GM19372 (cell line): ENCODE measurements around the gene MAML3.

Source experiments
- ATAC-seq: cut with Tn5 transposase; IDR thresholded peaks from one replicate; pipeline ENCODE4 v1.9.1; 2021; ENCODE audit warnings: mild to moderate bottlenecking, low read depth, moderate library complexity; ENCODE audit not compliant: unreplicated experiment

The MAML3 gene

GRCh38 chr4:140018931-140019618, 134.9 kb downstream of the MAML3 start:
- ATAC-seq = no peak

DNA sequence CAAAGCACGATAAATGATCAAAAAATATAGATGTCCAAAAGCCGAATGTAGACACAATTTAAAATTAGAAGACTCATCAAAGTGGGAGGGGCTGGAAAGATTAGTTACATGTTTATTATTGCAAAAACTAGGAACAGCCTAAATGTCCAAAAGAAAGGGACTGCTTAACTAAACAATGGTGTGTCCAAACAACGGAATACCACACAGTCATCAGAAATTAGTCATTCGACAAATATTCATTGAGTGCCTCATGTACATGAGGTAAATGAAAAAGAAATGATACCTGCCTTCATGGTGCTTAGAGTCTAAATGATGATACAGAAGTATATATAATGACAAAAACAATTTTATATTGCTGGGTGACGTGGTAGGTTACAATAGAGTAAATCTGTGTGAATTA, 139.7 kb downstream of the MAML3 start:
- no peak for ATAC-seq

GRCh38 chr4:140012688-140013486, 141.1 kb downstream of the MAML3 start:
- peak; percentile 80 for ATAC-seq

DNA sequence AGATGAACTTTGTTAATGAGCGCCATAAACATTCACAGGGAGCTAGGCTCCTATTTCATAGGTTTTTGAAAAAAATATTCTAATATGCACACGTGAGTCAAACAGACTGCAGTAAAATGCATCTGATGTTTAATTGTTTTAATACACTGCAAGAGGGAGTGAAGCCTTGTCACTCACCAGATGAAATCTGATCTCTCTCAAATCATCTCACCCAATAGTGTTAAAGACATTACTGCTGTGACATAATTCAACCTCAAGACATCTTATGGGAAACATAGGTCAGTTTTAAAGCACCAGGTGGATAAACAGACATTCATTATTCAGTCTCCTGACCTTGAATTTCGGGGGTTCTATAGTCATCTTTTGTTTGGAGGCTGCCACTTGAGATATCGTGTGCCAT, 148.3 kb downstream of the MAML3 start:
- ATAC-seq = no peak

- ATAC-seq = no peak
These were observed 148.9 kb downstream of the MAML3 start for GRCh38 chr4:140004922-140005627.

- no peak for ATAC-seq
These were observed 149.5 kb downstream of the MAML3 start for GRCh38 chr4:140004549-140004895.

- no peak for ATAC-seq
These were observed 150.0 kb downstream of the MAML3 start for GRCh38 chr4:140003876-140004548.

GRCh38 chr4:140000232-140000631, 153.8 kb downstream of the MAML3 start:
- no peak for ATAC-seq

GRCh38 chr4:139988863-139989765, 164.9 kb downstream of the MAML3 start:
- ATAC-seq = no peak

- no peak for ATAC-seq
These were observed 166.5 kb downstream of the MAML3 start for GRCh38 chr4:139987502-139987850.

DNA sequence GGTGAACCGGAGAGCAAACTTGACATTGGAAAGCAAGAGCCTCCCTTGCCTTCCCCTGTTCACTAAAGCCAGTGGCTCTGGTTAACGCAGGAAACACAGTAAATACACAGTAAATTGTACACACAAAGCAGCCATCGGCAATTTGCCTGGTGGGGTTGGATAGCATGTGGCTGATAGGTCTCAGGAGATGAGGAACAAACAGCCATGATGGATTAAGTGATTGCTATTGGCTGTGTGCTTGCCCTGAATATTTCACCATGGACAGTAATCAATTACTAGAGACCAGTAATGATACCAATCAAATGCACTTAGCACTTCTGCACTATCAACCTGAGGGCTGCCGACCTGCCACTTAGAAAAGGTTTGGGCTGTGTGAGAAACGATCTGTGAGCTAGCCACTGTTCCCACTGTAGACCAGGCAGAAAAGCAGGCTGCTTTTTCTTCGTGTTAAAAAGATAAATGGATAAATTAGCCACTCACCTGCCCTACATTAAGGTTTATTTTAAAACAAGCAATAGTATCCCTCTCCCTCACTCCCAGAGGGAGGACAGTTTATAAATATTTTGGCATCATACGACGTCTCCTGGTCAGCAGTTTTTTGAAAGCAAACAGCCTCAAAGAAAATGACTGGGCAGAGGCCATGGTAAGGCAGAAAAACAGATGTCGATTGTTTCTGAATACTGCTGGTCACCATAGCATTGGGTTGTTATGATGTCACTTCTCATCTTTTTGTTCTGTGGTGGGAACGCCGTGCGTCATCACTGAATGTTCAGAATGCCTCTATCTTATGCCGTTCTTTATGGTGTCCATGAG, 167.1 kb downstream of the MAML3 start:
- no peak for ATAC-seq

- ATAC-seq = no peak
These were observed 167.9 kb downstream of the MAML3 start for GRCh38 chr4:139986106-139986505.

DNA sequence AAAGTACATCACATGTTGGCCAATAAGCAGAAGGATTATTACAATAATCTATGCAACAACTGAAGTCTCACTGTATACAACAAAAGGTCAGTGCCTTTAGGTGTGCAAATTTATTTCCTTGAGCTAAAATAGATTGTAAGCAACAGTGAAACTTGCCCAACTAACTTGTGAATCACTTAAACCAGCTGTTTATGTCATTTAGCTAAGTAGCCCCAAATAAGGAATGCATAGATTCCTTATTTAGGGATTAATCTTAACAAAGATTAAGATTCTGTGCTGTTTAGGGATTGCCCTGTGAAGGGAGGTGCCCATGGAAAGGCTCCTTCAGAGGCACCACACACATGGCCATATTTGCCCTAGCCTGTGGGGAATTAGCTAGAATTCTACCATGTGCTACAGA, 168.6 kb downstream of the MAML3 start:
- no peak for ATAC-seq

GRCh38 chr4:139984471-139984870, 169.5 kb downstream of the MAML3 start:
- no peak for ATAC-seq

DNA sequence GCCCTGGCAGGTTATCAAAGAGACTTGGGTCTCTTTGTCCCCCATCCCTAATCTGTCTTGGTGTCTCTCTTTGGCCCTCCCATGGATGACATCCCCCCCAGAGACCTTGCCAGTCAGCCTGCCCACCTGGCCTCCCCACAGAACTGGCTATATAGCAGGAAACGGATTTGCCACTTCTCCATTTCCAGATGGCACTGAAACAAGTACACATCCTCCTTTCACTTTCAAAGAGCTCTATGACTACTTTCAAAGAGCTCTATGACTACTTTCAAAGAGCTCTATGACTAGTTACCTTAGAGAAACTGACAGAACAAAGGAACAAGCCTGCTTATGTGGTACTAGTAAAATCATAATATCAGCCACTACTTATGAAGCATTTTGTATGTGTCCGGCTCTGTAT, 175.3 kb downstream of the MAML3 start:
- peak; percentile 69 for ATAC-seq

DNA sequence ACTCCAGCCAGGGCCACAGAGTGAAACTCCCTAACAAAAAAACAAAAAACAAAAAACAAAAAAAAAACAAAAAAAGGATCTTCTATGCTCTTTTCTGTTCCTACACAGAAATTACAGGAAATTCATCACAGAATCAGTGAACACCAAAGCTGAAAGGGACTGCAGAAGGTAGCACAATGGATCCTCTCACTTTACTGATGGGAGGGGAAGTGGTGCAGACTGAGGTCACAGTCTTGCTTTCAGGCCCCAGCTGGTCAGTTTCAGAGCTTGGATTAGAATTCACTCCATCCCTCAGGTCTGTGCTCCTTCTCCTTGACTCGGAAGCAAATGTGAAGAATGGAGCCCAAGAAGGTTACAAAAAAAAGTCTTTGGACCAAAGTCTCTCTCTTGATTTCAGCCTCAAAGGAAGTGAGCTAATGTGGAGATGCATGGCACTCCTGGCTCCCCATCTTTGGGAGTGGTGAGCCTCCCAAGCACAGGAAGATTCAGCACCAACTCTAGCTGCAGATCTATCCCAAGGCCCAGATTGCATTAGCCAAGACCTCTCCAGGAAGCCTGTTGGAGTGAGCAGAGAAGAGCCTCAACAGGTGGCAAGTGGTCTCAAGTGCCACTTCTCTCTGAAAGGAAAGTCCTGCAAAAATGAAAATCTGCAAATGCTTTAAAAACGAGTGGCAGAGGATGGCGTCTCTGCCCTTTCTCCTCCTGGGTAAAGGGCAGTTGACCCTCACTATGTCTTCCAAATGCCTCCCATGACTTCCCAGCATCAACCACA, 176.0 kb downstream of the MAML3 start:
- peak; percentile 39 for ATAC-seq

GRCh38 chr4:139975830-139976272, 178.1 kb downstream of the MAML3 start:
- ATAC-seq = no peak

- ATAC-seq = no peak
These were observed 180.4 kb downstream of the MAML3 start for GRCh38 chr4:139973616-139974015.
